Muscle layer of duodenum (tissue), 2 donors: ENCODE measurements around the gene S1PR1.

Source experiments
- H3K27ac ChIP-seq: one replicate; pipeline ENCODE4 v1.7.0; 2013; ENCODE audit warnings: mild to moderate bottlenecking, low read length
- H3K27me3 ChIP-seq: one replicate; pipeline ENCODE4 v1.7.0; 2013; ENCODE audit warnings: low read depth, mild to moderate bottlenecking, control low read depth, low read length
- H3K36me3 ChIP-seq, 2 donors: one replicate each; pipeline ENCODE4 v1.7.0; 2013; ENCODE audit warnings: low read length in 2 of 2, control low read depth in 1 of 2, mild to moderate bottlenecking in 1 of 2; ENCODE audit not compliant: insufficient read depth in 2 of 2, control insufficient read depth in 1 of 2
- H3K4me1 ChIP-seq, 2 donors: one replicate each; pipeline ENCODE4 v1.7.0; 2013; ENCODE audit warnings: low read length in 2 of 2, mild to moderate bottlenecking in 2 of 2, control low read depth in 1 of 2, moderate library complexity in 1 of 2; ENCODE audit not compliant: insufficient read depth in 2 of 2, control insufficient read depth in 1 of 2
- H3K4me3 ChIP-seq, 2 donors: one replicate each; pipeline ENCODE4 v1.7.0; 2013; ENCODE audit warnings: low read length in 2 of 2, low read depth in 1 of 2, mild to moderate bottlenecking in 1 of 2
- H3K9me3 ChIP-seq, 2 donors: one replicate each; pipeline ENCODE4 v1.7.0; 2013; ENCODE audit warnings: low read length in 2 of 2, control low read depth in 1 of 2, mild to moderate bottlenecking in 1 of 2; ENCODE audit not compliant: control insufficient read depth in 1 of 2
- donor health status: healthy.

The S1PR1 gene

GRCh38 chr1:101265684-101266083 is 28.9 kb downstream of the S1PR1 start:
- Histone ChIP-seq H3K27me3 (no peaks in the 10 kb centered on the region), H3K27ac (no peak overlapping the region), H3K9me3 (no peaks in the 10 kb centered on the region), H3K4me1 (peaks cover 0 to 4% of the 10 kb centered on the region in 2 donors), H3K36me3 (no peaks in the 10 kb centered on the region), H3K4me3 (no peak overlapping the region)

GRCh38 chr1:101267082-101267481 is 30.3 kb downstream of the S1PR1 start:
- no peaks in the 10 kb centered on the region for H3K36me3 ChIP-seq
- H3K4me1 ChIP-seq: no peaks in the 10 kb centered on the region
- no peak overlapping the region for H3K27ac ChIP-seq
- H3K27me3 ChIP-seq: no peaks in the 10 kb centered on the region
- H3K4me3 ChIP-seq: no peak overlapping the region
- peaks cover 0 to 3% of the 10 kb centered on the region in 2 donors for H3K9me3 ChIP-seq

GRCh38 chr1:101268893-101269292 is 32.1 kb downstream of the S1PR1 start:
- Histone ChIP-seq H3K27ac (no peak overlapping the region), H3K4me1 (no peaks in the 10 kb centered on the region), H3K36me3 (no peaks in the 10 kb centered on the region), H3K27me3 (no peaks in the 10 kb centered on the region), H3K4me3 (no peak overlapping the region), H3K9me3 (peaks cover 0 to 3% of the 10 kb centered on the region in 2 donors)

- Histone ChIP-seq H3K27ac (no peak overlapping the region), H3K4me3 (no peak overlapping the region), H3K4me1 (no peaks in the 10 kb centered on the region), H3K27me3 (no peaks in the 10 kb centered on the region), H3K36me3 (no peaks in the 10 kb centered on the region), H3K9me3 (peaks cover 0 to 3% of the 10 kb centered on the region in 2 donors)
These were observed 38.9 kb downstream of the S1PR1 start for GRCh38 chr1:101275672-101276071.

GRCh38 chr1:101276818-101277217 is 40.0 kb downstream of the S1PR1 start:
- Histone ChIP-seq H3K4me3 (no peak overlapping the region), H3K27me3 (no peaks in the 10 kb centered on the region), H3K36me3 (no peaks in the 10 kb centered on the region), H3K4me1 (no peaks in the 10 kb centered on the region), H3K9me3 (no peaks in the 10 kb centered on the region), H3K27ac (no peak overlapping the region)

GRCh38 chr1:101278238-101278637 is 41.4 kb downstream of the S1PR1 start:
- Histone ChIP-seq H3K27me3 (no peaks in the 10 kb centered on the region), H3K4me3 (no peak overlapping the region), H3K27ac (no peak overlapping the region)

GRCh38 chr1:101278845-101279244 is 42.0 kb downstream of the S1PR1 start:
- no peaks in the 10 kb centered on the region for H3K36me3 ChIP-seq
- H3K27me3 ChIP-seq: no peaks in the 10 kb centered on the region
- H3K4me3 ChIP-seq: no peak overlapping the region
- H3K9me3 ChIP-seq: no peaks in the 10 kb centered on the region
- H3K4me1 ChIP-seq: no peaks in the 10 kb centered on the region
- H3K27ac ChIP-seq: no peak overlapping the region

More at GRCh38 chr1:101278238-101278637, 41.4 kb downstream of the S1PR1 start:
- Histone ChIP-seq H3K36me3 (no peaks in the 10 kb centered on the region), H3K9me3 (no peaks in the 10 kb centered on the region), H3K4me1 (no peaks in the 10 kb centered on the region)

GRCh38 chr1:101280049-101280592 is 43.3 kb downstream of the S1PR1 start:
- no peaks in the 10 kb centered on the region for H3K36me3 ChIP-seq
- H3K9me3 ChIP-seq: no peaks in the 10 kb centered on the region
- H3K4me1 ChIP-seq: no peaks in the 10 kb centered on the region
- no peaks in the 10 kb centered on the region for H3K27me3 ChIP-seq
- no peak overlapping the region for H3K27ac ChIP-seq
- no peak overlapping the region for H3K4me3 ChIP-seq

GRCh38 chr1:101280942-101281654 is 44.3 kb downstream of the S1PR1 start:
- H3K4me1 ChIP-seq: no peaks in the 10 kb centered on the region
- H3K27me3 ChIP-seq: no peaks in the 10 kb centered on the region
- H3K27ac ChIP-seq: no peak overlapping the region
- H3K36me3 ChIP-seq: no peaks in the 10 kb centered on the region
- H3K9me3 ChIP-seq: no peaks in the 10 kb centered on the region
- H3K4me3 ChIP-seq: no peak overlapping the region

- Histone ChIP-seq H3K9me3 (no peaks in the 10 kb centered on the region), H3K27ac (no peak overlapping the region), H3K36me3 (no peaks in the 10 kb centered on the region), H3K4me3 (no peak overlapping the region), H3K27me3 (no peaks in the 10 kb centered on the region), H3K4me1 (no peaks in the 10 kb centered on the region)
These were observed 44.9 kb downstream of the S1PR1 start for GRCh38 chr1:101281751-101282150.

GRCh38 chr1:101282314-101283038 is 45.7 kb downstream of the S1PR1 start:
- Histone ChIP-seq H3K36me3 (no peaks in the 10 kb centered on the region), H3K27me3 (no peaks in the 10 kb centered on the region), H3K4me1 (no peaks in the 10 kb centered on the region), H3K27ac (no peak overlapping the region), H3K4me3 (no peak overlapping the region), H3K9me3 (no peaks in the 10 kb centered on the region)
